Right ventricle myocardium superior (tissue), 1 donor: ENCODE data around the gene ANTXR1. TPM values are rescaled to one million over a fixed set of nuclear protein-coding genes. Genes with fewer than 3 reads are reported as not detected.
A peak's percentile ranks its signal among the peaks of the same experiment; 100 is the strongest.

ENCODE experiments used
- ATAC-seq: fragments of 200-7000 bp; cut with Tn5 transposase; one replicate; pipeline ENCODE4 v1.9.1; 2020; ENCODE audit warnings: mild to moderate bottlenecking; ENCODE audit not compliant: poor library complexity
- DNase-seq: peaks from one replicate; pipeline ENCODE4 v3.0.0-alpha.2; 2020
- intact Hi-C: fragments of 100-400 bp; cut with DNase I; formaldehyde crosslinking; loops from one replicate; pipeline ENCODE4 v1.11.2; 2022
- total RNA-seq: library from RNA; stranded (reverse); fragmentation: NEBNext Ultra II Directional; extraction: Animal tissue kit (Norgen Biotek cat#: 25700); gene quantifications from one replicate; pipeline ENCODE4 v1.2.1, GENCODE V29; 2021
- donor health status: DM: no; HTN: yes; CAD: no; lungs with severe emphysema.

The ANTXR1 gene
- total RNA-seq, 1 donor from 2014 or later = 31.2 TPM

GRCh38 chr2:68995916-68996315 is 17.1 kb upstream of the ANTXR1 start:
- ATAC-seq = no peak
- DNase-seq = no peak
- intact Hi-C loops = no loop called here

GRCh38 chr2:68997401-68997800 is 15.6 kb upstream of the ANTXR1 start:
- DNase-seq = no peak
- ATAC-seq = no peak
- intact Hi-C loops = no loop called here

- ATAC-seq = no peak
- intact Hi-C loops = no loop called here
- DNase-seq = no peak
Measured at GRCh38 chr2:69001879-69002278, 11.1 kb upstream of the ANTXR1 start.

- no peak for DNase-seq
- intact Hi-C loops = no loop called here
- ATAC-seq = no peak
Measured at GRCh38 chr2:69003731-69004130, 9.2 kb upstream of the ANTXR1 start.

- ATAC-seq (peak; percentile 72), DNase-seq (no peak)
- intact Hi-C loops = no loop called here
Measured at GRCh38 chr2:69007169-69007568, 5.8 kb upstream of the ANTXR1 start.

GRCh38 chr2:69007603-69008002 is 5.4 kb upstream of the ANTXR1 start:
- intact Hi-C loops = no loop called here
- ATAC-seq (no peak), DNase-seq (no peak)

- intact Hi-C loops = loop anchor here (5.0 kb wide), 1 partner anchor 297 kb away; no protein-coding TSS in a partner anchor
- ATAC-seq (no peak), DNase-seq (no peak)
Measured at GRCh38 chr2:69010437-69011194, 2.4 kb upstream of the ANTXR1 start.

- no peak for DNase-seq
- ATAC-seq = no peak
- intact Hi-C loops = loop anchor here (5.0 kb wide), 1 partner anchor 296 kb away; no protein-coding TSS in a partner anchor
Measured at GRCh38 chr2:69011611-69012157, 1.3 kb upstream of the ANTXR1 start.

GRCh38 chr2:69012310-69013141 is 453 bp upstream of the ANTXR1 start:
- peak; percentile 79 for ATAC-seq
- intact Hi-C loops = loop anchor here (5.0 kb wide), 1 partner anchor 295 kb away; no protein-coding TSS in a partner anchor
- DNase-seq = peak; percentile 85

GRCh38 chr2:69013840-69014821 is 1.2 kb downstream of the ANTXR1 start:
- intact Hi-C loops = loop anchor here (5.0 kb wide), 1 partner anchor 293 kb away; no protein-coding TSS in a partner anchor
- ATAC-seq (no peak), DNase-seq (no peak)

- no peak for ATAC-seq
- no peak for DNase-seq
- intact Hi-C loops = no loop called here
Measured at GRCh38 chr2:69017080-69017479, 4.1 kb downstream of the ANTXR1 start.

GRCh38 chr2:69017835-69018234 is 4.9 kb downstream of the ANTXR1 start:
- DNase-seq (no peak), ATAC-seq (no peak)
- intact Hi-C loops = no loop called here

GRCh38 chr2:69018678-69019095 is 5.7 kb downstream of the ANTXR1 start:
- ATAC-seq = no peak
- DNase-seq = no peak
- intact Hi-C loops = no loop called here

GRCh38 chr2:69020496-69021426 is 7.8 kb downstream of the ANTXR1 start:
- intact Hi-C loops = no loop called here
- no peak for ATAC-seq
- no peak for DNase-seq

- DNase-seq = no peak
- no peak for ATAC-seq
- intact Hi-C loops = no loop called here
Measured at GRCh38 chr2:69021727-69022126, 8.7 kb downstream of the ANTXR1 start.

GRCh38 chr2:69022548-69022947 is 9.6 kb downstream of the ANTXR1 start:
- DNase-seq (no peak), ATAC-seq (no peak)
- intact Hi-C loops = no loop called here

GRCh38 chr2:69023236-69023635 is 10.3 kb downstream of the ANTXR1 start:
- ATAC-seq = no peak
- intact Hi-C loops = no loop called here
- DNase-seq = no peak
